Measurements from ENCODE around the gene GAS2L2.

DNA sequence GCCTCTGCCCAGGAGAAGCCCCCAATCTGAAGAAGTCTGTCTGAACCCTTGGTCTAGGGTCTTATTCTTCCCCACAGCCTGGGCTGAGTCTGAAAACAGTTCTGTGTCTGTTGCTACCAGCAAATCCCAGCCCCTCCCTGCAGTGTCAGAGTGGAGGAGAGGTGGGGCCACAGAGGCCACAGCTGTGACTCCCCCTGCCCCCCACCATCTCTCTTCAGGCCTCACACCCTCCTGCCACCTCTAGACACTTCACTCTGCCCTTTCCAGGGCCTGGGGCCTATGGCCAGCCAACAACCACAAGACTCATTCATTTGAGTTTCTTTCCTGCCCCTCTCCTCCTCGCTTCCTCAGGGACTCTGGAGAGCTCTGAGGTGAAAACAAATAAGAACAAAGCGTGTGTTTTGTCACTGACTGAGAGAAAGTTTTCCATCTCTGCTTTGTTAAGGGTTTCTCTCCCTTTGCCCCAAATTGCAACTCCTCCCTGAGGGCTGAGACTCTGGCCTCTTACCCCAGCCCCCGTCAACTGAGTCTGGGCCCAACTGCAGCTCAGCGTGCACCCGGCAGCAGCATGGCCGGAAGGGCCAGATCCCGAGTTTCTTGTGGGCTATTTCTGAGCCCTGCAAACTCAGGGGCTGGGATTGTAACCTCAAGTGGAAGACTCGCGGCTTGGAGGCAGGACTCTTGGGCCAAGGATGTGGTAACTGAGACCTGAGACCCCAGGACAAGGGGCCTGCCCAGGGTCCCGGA lies 20.8 kb upstream of the GAS2L2 start:
- TF ChIP-seq, protein P1, sequence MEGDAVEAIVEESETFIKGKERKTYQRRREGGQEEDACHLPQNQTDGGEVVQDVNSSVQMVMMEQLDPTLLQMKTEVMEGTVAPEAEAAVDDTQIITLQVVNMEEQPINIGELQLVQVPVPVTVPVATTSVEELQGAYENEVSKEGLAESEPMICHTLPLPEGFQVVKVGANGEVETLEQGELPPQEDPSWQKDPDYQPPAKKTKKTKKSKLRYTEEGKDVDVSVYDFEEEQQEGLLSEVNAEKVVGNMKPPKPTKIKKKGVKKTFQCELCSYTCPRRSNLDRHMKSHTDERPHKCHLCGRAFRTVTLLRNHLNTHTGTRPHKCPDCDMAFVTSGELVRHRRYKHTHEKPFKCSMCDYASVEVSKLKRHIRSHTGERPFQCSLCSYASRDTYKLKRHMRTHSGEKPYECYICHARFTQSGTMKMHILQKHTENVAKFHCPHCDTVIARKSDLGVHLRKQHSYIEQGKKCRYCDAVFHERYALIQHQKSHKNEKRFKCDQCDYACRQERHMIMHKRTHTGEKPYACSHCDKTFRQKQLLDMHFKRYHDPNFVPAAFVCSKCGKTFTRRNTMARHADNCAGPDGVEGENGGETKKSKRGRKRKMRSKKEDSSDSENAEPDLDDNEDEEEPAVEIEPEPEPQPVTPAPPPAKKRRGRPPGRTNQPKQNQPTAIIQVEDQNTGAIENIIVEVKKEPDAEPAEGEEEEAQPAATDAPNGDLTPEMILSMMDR (IDR thresholded peaks at IDR 0.05; ENCODE audit: poor library complexity): no peak
- TF ChIP-seq EZH2phosphoT487 (IDR thresholded peaks at IDR 0.05; ENCODE audit: low read depth, severe bottlenecking, unreplicated experiment): no peak

Measured in hepatocyte (in vitro differentiated cells).